ENCODE measurements around the gene TNFAIP8L1.

The TNFAIP8L1 gene

DNA sequence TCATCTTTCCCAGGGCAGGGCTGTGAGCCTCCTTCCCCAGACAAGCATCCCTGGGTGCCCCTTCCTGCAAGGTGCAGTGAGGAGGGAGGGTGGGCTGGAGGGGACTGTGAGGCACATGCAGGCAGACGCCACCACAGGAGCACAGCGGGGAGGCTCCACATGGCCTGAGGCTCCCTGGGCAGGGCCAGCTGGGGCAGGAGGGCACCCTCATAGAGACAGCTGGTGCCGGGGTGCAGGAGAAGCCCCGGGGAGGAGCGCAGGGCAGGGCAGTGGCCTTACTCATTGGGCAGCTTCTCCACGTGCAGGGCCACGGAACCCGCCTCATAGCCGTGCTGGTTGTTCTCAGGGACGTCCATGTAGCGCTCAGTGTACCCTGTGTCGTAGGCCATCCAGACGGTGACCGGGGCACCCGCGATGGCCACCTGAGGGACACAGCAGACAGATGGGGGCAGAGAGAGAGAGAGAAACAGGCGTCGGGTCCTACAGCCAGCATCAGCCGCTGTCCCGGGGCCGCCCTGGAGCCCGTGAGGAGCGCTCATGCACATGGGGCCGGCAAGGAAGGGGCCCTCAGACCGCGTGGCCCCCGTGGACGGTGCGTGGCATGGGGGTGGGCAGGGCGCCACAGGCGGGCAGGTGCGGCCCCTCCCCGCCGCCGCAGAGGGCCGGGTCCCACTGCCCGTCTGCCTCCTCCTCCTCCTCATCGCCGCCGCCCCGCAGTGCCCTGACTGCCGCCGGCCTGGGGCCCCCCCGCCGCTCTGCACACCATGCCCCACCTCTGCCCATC, 43.3 kb downstream of the TNFAIP8L1 start:
- DNase-seq: no peak

DNA sequence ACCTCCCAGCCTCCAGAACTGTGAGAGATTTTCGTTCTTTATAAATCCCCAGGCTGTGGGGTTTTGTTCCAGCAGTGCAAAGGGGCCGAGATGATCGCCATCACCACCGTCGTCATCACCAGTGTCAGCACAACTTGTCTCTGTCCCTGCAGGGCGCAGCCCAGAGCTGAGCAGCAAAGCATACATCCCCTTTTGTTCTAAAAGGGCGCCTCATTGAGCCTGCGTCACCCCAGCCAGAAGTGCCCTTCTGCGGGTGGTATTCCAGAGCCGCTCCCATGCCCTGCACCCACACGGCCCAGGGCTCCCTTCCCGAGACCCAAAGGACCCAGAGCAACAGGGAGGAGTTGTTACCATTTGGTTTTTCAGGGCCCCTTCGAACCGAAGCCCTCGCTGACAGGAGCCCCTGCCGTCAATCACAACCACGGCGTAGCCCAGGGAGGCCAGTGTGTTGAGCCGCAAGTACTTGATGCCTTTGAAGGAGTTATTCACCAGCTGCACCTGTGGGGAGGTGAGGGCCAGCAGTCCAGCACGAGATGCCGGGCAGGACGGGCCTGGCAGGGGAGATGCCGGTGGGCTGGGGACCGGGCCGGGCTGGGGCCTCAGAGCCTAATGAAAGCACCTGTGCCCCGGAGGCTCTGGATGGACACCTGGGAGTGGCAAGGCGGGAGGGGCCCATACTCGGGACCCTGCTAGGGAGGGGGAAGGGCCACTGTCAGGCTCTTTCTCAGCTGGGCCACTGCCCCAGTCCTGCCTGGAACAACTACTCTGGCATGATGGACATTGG, 45.2 kb downstream of the TNFAIP8L1 start:
- DNase-seq: no peak

DNA sequence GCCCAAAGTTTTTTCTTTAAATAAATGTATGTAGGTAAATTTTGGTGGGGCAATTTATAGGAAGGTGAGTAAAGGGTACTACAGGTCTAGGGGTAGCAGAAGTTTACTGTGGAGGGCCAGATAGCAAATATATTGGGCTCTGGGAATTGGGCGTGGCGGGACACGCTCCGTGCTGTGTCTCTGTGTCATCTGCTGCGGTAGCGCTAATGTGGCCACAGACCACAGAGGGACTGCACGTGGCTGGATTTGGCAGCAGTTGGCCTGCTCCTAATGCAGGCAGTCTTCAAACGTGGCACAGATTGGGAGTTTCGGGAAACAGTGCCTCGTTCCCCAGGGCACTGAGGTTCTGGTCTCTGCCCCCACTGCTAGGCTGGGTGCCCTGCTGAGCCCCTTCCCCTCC, 47.4 kb downstream of the TNFAIP8L1 start:
- DNase-seq: no peak

DNA sequence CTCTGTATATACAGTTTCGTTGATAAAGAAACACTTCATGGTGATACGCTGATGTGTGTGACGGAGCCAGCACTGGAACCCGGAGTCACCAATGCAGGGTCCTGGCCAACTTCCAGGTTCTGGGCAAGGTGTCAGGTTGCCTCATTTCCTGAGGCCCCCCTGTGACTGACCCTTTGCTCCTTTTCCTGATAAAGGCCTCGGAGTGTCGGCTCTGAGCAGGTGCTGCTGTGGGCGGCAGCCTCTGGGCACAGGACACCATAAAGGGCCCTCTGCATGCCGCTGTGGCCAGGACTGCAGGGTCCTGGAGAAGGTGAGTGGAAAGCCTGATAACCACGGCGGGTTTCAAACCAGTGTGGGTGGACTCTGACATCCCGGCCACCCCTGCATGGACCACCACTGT, 48.1 kb downstream of the TNFAIP8L1 start:
- no peak for DNase-seq

DNA sequence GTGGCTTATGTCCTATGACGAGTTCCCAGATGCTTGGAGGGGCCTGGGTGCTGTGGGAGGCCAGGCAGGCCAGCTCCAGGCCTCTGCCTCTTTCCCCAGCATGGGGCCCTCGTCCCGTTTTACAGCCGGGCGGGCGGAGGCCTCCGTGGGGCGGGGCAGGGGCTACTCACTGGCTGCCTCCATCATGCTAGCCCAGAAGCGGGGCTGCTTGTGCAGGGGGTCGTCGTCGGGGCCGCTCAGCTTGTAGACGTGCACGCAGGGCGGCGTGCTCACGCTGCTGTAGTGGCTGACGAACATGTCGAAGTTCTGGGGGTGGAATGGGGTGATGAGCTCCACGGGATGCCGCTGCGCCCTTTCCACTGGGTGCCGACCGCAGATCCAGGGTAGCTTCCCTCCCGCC, 49.3 kb downstream of the TNFAIP8L1 start:
- DNase-seq: no peak

DNA sequence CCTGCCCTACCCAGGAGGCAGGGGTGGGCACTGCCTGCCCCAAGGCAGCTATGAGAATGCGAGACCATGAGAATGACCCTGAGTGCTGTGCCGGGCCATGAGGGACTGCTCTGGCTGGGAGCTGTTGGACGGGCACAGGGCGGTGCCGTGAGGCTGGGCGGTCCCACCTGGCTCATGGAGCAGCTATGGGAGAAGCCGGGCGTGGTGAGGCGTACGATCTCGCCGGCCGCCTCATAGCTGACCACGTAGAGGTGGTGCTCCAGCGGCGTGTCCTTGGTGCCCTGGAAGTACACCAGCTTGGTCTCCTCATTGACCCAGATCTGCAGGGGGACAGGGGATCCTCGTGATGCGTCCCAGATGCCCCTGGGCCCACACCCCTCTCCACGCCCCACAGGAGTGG, 50.1 kb downstream of the TNFAIP8L1 start:
- no peak for DNase-seq

DNA sequence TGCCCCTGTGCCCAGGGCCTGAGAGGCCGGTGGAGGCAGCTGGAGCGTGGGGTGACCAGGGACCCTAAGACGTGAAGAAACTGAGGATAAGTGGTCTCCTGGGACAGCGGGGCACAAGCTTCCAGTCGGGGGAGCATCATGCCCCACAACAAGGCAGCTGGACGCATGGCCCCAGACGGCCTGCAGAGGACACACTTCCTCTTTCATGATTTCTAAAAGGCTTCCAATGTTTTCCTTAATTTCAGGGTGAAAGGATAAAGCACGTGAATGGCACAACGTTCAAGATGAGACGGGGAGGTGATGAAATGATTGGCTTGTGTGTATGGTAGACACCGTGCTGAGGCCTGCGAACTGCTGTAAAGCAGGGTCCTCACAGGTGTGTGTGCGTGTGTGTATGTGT, 51.0 kb downstream of the TNFAIP8L1 start:
- no peak for DNase-seq

DNA sequence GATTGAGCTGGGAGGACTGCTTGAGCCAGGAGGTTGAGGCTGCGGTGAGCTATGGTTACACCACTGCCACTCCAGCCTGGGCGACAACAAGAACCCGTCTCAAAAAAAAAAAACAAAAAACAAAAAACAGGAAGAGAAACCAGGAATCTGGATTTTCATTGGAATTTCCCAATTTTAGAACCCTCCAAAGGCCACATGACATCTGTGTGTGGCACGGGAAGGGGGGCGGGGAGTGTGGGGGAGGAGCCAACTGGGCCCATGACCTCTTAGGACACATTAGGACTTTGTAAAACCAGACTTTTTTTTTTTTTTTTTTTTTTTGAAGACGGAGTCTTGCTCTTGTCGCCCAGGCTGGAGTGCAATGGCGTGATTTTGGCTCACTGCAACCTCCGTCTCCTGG, 52.1 kb downstream of the TNFAIP8L1 start:
- DNase-seq: no peak

DNA sequence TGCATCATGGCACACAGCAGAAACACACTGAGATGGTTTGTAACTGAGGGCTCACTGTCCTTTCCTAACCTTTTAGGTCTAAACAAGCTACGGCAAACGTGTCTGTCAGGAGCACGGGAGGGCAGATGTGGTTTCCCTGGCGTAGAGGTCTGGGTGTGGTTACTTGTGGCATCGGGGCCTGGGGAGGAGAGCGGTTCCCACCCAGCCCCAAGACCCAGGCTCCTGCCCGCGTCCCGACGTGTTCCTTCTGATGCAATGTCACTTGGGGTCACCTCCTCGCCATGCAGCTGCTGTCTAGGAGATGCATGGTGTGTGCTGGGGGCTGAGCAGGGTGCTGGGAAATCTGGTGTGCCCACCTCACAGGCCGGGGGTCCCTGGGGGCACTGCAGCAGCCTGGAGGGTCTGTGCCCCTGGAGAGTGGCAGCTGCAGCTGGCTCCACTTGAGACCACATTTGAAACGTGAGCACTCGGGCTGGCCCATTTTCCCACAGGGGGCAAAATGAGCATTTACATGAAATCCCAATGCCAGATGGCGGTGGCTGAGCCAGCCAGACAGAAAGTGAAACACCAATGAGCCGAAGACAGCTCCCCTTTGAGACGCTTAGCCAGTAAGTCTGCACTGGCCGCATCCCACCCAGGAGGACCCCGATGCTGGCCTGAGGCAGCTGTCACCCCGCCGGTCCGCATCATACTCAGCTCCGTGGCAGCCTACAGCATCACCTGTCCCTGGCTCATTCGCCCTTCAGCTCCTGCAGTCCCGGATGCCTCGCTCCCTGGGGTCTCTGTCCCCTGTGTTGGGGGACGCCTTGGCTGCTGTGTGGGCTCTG, 53.1 kb downstream of the TNFAIP8L1 start:
- DNase-seq: no peak

DNA sequence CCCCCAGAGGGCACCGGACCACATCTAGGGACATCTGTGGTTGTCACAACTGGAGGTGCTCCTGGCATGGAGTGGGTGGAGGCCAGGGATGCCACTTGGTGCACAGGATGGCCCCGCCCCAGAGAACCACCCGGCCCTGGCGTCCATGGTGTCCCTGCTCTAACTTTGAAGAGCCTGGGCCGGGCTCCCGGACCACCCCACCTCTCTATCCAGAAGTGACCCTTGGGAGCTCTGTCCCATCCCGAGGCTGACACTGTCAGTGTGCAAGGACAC, 53.7 kb downstream of the TNFAIP8L1 start:
- DNase-seq: no peak

DNA sequence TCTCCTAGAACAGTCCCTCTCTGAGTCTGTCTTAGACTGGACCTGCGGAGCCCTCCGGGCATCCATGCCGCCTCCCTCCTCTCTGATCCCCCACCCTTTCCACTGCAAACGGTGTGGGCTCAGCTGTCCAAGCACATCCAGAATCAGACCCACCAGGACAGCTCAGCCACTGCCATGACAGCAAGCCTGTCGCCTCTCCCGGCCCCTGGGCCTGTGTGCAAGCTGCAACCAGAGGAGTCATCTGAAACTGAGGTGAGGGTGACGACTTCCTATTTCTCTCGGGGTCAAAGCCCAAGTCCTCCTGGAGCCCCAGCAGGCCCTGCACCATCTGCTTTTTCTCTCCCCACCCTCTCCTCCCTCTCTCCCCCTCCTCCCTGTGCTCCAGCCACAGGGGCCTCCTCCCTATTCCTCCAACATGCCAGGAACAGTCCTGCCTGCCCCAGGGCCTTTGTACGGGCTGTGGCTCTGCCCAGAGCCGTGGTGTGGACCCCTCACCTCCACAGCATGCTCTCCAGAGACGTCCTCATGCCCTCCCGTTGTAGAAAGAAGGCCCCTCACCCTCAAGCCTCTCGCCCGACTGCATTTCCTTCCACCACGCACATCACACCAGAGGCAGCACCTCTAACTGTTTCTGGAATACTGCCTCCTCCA, 54.3 kb downstream of the TNFAIP8L1 start:
- DNase-seq: no peak

DNA sequence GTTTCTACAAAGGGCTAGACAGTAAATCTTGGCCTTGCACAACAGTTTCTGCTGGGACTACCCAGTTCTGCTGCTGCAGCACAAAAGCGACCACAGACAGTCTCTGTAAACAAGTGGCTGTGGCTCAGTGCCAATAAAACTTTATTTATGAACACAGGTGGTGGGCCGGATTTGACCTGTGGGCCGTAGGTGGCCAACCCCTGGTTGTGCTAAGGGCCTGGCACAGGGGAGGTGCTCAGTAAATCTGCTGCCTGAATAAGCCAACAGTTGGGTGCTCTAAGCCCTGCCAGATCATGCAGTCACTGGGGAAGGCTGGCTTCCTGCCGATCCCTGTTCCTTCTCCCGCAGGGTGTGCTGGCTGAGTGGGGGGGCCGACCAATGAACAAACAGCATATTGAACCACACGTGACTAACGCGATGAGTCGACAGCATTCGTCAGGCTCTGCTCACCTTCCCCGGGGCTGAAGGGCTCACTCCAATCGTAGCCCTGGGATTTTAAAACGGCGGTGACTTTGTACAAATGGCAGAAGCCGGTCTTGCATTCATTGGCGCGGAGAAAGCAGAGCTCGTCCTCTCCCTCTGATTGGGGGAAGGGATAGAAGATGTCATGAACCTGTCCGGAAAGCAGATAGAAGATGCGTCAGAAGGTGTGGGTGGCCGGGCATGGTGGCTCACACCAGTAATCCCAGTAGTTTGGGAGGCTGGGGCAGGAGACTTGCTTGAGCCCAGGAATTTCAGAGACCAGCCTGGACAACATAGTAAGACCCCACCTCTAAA, 55.1 kb downstream of the TNFAIP8L1 start:
- no peak for DNase-seq

DNA sequence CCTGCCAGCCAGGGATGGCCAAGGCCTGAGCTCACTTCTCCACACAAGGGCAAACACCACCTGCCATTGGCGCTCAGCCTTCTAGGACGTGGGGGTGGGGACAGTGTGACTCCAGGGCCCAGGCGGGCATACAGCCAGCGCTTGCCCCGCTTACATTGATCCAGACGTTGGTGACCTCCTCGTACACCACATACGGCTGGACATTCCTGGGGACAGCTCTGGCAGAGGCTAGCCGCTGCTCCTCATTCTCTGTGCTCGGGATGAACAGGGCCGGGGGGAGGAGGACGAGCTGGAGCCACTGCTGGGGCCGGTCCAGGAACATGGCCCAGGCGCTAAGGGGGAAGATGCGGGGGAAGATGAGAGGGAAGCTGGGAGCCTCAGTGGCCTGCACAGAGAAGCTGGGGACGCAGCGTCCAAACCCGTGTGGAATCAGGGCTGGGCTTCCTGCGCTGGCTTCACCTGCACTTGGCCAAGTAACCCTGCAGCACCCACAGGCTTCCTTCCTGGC, 56.0 kb downstream of the TNFAIP8L1 start:
- no peak for DNase-seq

DNA sequence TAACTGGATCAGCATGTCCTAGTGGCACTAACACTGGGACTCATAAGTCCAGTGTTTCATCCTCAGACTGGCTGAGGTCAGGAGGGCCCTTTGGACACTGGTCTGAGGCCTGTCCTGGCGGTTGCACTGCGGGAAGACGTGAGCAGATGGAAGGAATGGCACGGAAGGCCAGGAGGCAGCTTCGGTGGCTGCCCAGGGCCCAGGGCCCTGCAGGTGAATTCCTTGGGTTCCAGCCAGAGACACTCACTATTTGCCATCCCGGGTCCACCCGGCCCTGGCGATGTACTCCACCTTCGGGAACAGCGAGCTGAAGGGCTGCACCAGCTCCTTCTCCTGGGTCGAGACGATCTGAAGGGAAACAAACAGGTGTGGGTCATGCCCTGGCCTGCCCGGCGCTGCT, 58.0 kb downstream of the TNFAIP8L1 start:
- no peak for DNase-seq

DNA sequence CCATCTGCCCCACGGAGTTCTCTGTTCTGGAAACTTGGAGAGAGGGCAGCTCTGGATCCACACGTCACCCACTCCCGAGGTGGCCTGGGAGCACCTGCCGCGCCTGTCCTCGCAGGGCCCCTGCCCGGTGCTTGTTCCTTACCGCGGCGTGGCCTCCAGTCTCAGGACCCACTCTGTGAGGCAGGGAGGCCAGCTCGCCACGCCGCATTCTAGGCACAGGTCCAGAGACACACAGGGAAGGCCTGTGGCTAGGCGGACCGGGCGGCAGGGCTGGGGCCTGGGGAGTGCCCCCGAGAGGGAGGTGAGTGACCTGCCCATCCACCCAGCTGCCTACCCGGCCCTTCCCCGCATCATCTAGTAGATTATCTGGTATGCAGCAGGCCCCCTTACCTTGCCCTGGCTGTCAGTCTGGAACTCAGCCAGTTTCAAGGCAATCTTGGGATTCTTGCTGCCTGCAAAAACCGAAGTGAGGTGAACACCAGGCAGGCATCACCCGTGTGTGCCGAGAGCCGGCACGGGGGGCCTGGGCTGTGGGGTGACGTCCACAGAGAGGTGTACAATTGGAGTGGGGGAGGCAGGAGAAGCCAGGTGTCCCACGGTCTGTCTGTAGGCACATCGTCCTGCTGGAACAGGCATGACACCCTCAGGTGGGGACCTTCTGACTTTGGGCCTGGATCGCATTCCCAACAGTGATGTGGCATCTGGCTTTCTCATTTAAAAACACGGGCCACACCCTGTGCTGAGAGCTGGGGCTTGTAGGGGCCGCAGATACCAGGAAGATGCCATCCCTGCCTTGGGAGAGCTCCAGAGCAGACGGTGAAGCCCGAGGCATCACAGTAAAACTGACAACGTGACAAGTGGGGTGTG, 60.7 kb downstream of the TNFAIP8L1 start:
- no peak for DNase-seq

DNA sequence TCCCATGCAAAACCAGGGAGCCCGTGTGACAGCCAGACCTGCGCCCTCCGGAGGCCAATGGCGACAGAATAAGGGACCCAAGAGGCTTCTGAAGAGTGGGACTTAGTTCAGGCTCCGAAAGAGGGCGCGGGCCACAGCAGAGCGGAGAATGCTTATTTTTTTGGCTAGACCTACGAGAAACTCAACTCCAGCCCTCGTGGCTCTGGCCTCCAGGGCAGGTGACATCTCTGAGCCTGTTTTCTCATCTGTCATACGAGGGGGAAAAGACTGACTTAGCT, 61.3 kb downstream of the TNFAIP8L1 start:
- DNase-seq: no peak

DNA sequence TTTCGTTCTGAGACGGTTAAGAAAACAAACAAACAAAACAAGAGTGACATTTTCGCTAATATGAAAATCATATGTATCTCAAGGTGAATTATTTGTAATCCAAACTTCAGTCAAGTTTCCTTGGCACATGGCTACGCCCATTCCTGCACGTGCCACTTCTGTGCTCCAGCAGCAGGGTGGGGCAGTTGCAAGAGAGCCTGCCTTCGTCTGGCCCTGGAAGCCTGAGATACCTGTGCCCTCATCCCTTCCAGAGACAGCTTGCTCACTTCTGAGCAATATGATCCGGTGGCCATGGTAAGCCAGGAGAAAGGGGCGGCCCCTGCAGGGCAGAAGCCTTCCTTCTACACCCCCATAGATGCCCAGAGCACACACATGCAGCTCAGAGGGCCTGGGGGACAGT, 62.2 kb downstream of the TNFAIP8L1 start:
- no peak for DNase-seq

DNA sequence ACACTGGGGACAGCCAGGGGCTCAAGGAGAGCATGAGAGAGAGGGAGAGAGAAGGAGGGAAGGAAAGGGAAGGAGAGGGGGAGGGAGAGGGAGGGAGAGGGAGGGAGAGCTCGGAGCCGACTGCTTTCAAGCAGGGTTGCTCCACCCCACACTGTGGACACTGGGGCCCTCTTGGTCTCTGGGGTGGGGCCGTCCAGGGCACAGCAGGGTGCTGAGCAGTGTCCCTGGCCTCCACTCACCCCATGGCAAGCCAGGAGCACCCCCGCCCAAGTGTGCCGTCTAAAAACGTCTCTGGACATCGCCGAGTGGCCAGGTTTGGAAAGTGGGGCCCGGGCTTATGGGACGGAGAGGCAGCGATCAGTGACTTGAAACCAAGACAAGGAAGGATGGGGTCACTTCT, 63.4 kb downstream of the TNFAIP8L1 start:
- DNase-seq: no peak

DNA sequence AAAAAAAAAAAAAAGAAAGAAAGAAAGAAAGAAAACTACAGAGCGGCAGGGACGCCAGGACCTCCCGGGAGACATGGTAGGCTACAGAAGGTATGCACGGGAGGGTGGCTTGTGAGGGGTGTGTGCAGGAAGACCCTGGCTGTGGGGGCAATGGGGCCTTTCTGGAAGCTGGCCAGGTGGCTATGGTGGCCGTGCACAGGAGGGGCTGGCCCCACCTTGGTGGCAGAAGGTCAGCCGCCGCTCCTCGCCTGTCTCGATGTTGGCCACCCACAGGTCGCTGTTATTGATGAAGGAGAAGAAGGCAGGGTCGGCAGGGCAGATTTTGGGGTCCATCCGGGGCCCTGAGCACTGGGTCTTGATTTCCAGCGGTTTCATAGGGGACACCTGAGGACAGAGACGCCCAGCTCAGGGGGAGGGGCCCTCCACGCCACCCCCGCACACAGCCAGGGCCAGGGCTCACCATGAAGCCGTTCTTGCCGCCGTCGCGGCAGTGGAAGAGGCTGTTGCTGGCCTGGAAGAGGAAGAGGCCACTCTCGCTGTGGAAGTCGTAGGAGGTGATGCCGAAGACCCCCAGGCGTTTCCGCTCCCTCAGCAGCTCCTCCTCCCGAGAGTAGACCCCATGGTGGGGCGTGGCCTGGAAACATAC, 64.5 kb downstream of the TNFAIP8L1 start:
- no peak for DNase-seq

DNA sequence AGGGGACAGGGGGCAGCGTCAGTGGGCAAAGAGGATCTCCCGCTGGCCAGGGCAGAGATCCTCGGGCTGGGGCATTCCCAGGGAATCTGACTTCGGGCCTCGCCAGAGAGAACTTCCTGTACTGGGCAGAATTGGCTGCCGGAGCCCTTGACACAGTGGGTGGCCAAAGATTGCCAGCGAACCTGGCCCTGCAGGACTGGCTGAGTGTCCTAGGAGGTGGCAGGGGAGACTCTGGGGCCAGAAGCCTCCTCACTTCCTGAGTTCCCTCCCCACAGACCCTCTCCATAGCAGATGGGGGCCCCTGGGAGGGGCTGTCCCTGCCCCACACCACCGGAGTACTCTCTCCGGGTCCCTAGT, 65.0 kb downstream of the TNFAIP8L1 start:
- no peak for DNase-seq
